IPS-18a (cell line): ENCODE measurements around the gene C6.

Source experiments
- H3K27ac ChIP-seq: one replicate; pipeline ENCODE4 v1.5.1; 2013; ENCODE audit warnings: low read length
- H3K27me3 ChIP-seq: one replicate; pipeline ENCODE4 v1.6.1; 2013; ENCODE audit warnings: mild to moderate bottlenecking, low read length; ENCODE audit not compliant: control insufficient read depth, insufficient read depth
- H3K36me3 ChIP-seq: one replicate; pipeline ENCODE4 v1.6.1; 2013; ENCODE audit warnings: low read depth, low read length; ENCODE audit not compliant: control insufficient read depth
- H3K4me1 ChIP-seq: one replicate; pipeline ENCODE4 v1.6.1; 2013; ENCODE audit warnings: low read depth, low read length; ENCODE audit not compliant: control insufficient read depth
- H3K4me3 ChIP-seq: one replicate; pipeline ENCODE4 v1.5.1; 2013; ENCODE audit warnings: low read length
- H3K9ac ChIP-seq: one replicate; pipeline ENCODE4 v1.6.1; 2013; ENCODE audit warnings: mild to moderate bottlenecking, low read length, moderate library complexity
- H3K9me3 ChIP-seq: one replicate; pipeline ENCODE4 v1.6.1; 2013; ENCODE audit warnings: low read depth, low read length; ENCODE audit not compliant: control insufficient read depth

Gene C6

DNA sequence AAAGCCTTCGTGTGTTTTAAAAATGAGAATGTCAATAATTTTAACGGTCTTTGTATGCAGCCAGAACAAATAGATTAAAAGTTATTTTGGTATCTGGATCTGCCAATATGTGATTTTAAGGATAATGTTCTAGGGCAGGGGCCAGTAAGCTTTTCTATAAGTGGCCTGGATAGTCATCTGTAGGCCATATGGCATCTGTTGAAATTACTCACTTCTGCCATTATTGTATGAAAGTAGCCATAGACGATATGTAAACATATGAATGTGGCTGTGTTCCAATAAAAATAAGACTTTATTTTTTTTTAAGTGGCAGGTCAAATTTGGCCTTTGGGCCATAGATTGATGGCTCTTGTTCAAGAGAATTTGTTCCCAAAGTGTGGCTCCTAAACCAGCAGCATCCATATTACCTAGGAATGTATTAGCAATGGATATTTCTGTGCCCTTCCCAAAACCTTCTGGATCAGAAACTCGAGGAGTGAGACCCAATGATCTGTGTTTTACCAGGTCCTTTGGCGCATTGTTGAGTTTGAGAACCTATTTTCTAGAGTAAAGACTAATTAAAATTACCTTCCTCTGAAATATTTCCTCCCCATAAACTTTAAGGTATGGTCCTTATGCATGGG lies 55.9 kb downstream of the C6 start:
- Histone ChIP-seq H3K9ac (no peak overlapping the region), H3K36me3 (no peaks in the 10 kb centered on the region), H3K4me1 (no peaks in the 10 kb centered on the region), H3K27ac (no peak overlapping the region), H3K9me3 (no peaks in the 10 kb centered on the region), H3K27me3 (no peaks in the 10 kb centered on the region), H3K4me3 (no peak overlapping the region)

DNA sequence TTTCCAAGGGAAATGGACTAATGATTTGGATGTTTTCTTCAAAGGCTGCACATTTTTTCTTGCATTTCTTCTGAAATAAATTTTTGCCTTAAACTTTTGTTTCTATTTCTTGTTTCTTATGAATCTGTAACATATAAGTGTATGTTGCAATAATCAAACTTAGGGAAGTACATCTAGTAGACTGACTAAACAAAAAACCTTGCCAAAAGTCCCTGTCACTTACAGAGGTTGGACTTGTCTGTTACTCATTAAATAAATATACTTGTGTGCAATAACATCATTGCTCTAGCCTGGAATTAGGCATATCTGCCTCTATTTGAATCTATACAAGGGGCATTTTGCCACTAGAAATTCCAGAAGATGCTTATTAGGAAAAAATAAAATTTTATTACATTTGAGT lies 56.6 kb downstream of the C6 start:
- Histone ChIP-seq H3K36me3 (no peaks in the 10 kb centered on the region), H3K4me1 (no peaks in the 10 kb centered on the region), H3K9ac (no peak overlapping the region), H3K9me3 (no peaks in the 10 kb centered on the region), H3K27me3 (no peaks in the 10 kb centered on the region), H3K4me3 (no peak overlapping the region), H3K27ac (no peak overlapping the region)

DNA sequence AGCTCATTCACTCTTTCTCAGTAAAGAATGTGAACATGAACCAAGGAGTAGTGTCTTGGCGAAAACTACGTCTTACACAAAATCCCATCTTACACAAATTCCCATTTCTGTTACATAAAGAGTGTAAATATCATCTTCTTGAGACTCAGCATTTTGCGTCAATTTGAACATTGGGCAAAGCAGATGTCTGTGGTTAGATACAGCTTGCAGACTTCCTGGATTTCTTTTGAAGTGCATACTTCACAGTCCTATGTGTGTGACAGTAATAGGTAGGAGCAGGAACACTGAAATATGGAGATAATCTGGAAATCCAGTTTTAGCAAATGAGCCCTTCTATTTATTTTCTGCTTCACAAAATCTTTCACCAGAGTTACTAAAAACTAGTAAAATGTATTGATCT lies 58.8 kb downstream of the C6 start:
- Histone ChIP-seq H3K27me3 (no peaks in the 10 kb centered on the region), H3K27ac (no peak overlapping the region), H3K4me1 (no peaks in the 10 kb centered on the region), H3K4me3 (no peak overlapping the region), H3K9ac (no peak overlapping the region), H3K9me3 (no peaks in the 10 kb centered on the region), H3K36me3 (no peaks in the 10 kb centered on the region)

DNA sequence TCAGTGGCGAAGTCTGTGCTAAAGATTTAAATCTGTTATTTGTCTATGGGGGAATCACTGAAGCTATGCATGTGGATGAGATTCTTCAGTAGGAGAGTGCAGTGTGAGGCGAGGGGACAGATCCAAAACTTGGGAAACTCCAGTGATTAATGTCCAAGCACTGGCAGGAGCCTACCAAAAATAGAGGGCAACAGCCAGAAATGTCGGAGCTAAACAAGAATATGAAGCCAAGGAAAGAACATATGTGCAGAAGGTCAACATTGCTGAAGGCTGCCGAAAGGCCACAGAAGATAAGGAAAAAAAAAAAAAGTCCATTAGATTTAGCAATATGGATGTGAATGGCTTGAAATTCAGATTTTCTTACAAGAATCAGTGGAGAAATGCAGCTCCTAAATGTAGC lies 61.8 kb downstream of the C6 start:
- Histone ChIP-seq H3K27me3 (no peaks in the 10 kb centered on the region), H3K27ac (no peak overlapping the region)

DNA sequence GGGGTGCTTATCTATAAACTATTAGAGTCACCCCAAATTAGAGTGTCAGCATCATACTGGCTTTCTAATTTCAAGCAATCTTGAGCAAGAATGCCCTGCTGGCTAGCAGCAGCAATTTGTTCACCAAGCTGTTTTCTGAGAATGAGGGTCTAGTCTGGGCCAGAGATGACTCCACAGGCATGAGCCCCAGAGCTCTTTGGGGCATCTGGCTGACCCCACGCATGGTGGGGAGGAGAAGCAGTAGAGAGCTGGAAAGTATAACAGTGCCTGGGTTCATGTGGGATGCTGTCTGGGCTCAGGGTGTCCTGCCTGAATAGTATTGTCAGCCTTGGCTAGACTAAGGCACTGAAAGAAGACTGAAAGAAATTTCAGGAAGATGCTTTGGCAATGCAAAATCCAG lies 64.9 kb downstream of the C6 start:
- no peak overlapping the region for H3K4me3 ChIP-seq
- no peak overlapping the region for H3K27ac ChIP-seq
- H3K36me3 ChIP-seq = no peaks in the 10 kb centered on the region
- H3K9me3 ChIP-seq = no peaks in the 10 kb centered on the region
- H3K9ac ChIP-seq = no peak overlapping the region
- H3K4me1 ChIP-seq = no peaks in the 10 kb centered on the region
- H3K27me3 ChIP-seq = no peaks in the 10 kb centered on the region

More for the DNA sequence above, 61.8 kb downstream of the C6 start:
- Histone ChIP-seq H3K9me3 (no peaks in the 10 kb centered on the region), H3K36me3 (no peaks in the 10 kb centered on the region), H3K4me3 (no peak overlapping the region), H3K4me1 (no peaks in the 10 kb centered on the region), H3K9ac (no peak overlapping the region)

DNA sequence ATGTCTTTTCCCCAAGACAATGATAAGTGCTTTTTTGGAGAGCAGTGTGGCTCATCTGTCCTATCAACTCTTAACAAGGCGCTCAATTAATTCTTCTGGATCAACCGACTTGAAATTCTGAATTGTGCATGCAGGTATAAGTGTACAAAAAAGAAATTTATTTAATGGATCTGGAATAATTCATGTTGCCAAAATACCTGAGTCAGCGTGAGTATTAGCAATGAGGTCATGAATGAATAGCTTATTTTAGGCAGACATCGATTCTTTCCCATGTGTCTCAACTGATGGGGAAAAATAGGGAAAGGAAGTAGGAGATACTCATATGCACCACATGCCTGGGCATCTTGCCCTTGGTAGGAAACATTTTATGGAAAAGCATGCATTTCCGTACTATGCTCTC lies 68.0 kb downstream of the C6 start:
- H3K4me1 ChIP-seq = no peaks in the 10 kb centered on the region
- H3K4me3 ChIP-seq = no peak overlapping the region
- no peaks in the 10 kb centered on the region for H3K9me3 ChIP-seq
- no peaks in the 10 kb centered on the region for H3K36me3 ChIP-seq
- no peak overlapping the region for H3K27ac ChIP-seq
- no peak overlapping the region for H3K9ac ChIP-seq
- no peaks in the 10 kb centered on the region for H3K27me3 ChIP-seq

DNA sequence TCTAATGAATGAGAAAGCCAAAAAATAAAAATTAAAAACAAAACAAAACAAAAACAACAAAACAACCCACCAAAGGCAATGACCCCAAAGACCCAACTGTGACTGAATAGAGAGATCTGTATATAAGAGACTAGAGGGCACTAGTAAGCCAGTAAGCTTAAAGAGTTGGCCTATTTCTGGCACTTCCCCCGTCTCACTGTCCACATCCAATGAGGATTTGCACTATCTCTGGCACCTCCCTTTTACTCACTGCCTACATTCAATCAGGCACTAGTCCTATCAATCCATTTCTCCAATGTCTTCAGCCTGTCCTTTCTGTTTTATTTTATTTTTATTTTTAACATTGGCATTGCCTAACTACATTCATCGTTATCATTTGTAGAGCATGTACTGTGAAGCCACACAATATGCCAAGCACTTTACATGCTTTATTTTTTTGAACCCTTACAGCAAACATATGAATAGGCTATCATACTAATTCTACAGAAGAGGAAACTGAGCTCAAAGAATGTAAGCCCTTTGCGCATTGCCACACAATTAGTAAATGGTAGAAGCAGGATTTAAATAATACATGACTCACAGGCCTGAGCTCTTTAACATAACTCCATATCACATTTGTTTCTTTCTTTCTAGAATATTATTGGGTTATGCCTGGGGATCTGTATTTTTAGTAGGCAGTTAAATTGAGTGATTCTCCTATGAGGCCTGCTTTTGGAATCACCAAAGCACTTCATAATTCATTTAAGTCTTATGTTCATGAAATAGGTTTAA lies 70.0 kb downstream of the C6 start:
- Histone ChIP-seq H3K9me3 (no peaks in the 10 kb centered on the region), H3K4me3 (no peak overlapping the region), H3K36me3 (no peaks in the 10 kb centered on the region), H3K4me1 (no peaks in the 10 kb centered on the region), H3K27ac (no peak overlapping the region), H3K27me3 (no peaks in the 10 kb centered on the region), H3K9ac (no peak overlapping the region)

DNA sequence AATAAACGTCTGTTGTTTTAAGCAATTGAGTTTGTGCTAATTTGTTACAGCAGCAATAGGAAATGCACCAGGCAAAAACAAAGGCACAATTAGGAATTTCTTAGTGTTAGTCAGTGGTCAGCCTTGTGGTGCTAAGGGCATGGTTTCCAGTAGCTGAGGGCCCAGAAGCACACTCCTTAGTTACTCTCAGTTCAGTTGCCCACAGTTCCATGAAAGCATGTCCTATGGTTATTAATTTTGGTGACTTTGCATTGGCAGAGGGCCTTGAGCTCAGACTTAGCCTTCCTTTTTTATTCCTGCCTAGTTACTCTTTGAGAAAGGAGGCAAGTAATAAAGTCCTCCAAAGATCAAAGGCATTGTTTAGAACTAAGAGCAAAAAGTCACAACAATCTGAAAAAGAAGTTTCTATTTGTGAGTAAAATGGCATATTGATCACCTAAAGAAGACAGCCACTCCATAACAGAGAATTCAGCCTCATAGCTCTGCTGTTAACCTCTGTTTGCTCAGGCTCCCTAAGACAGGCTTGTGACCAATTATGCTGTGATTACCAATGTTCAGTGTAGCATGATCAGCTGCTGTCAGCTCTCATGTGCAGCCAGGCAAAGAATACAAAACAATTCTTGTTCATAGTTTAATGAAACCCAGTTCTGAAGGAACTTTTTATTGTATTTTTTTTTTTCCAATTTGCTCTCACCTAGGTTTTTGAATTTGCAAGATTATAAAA lies 85.2 kb downstream of the C6 start:
- Histone ChIP-seq H3K27me3 (no peaks in the 10 kb centered on the region), H3K4me1 (no peaks in the 10 kb centered on the region), H3K27ac (no peak overlapping the region), H3K4me3 (no peak overlapping the region), H3K9ac (no peak overlapping the region), H3K36me3 (no peaks in the 10 kb centered on the region), H3K9me3 (no peaks in the 10 kb centered on the region)

DNA sequence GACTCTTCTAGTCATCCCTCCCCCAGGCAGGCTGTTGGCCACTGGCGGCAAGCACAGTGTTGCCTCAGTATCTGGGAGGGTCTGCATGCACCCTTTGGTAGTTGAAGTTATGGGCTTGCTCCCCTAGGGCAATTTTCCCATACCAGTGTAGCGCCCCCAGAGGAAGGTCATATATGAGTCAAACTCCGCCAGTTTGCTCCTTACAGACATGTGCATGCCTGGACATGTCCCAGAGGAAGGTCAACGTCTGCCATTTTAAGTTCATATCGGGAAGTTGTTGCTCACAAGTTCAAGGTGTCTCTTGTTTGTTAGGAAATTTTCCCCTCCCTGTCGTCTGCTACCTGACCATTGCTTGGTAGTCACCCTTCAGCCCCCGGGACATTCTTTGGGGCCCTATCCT lies 90.9 kb downstream of the C6 start:
- no peaks in the 10 kb centered on the region for H3K36me3 ChIP-seq
- H3K4me1 ChIP-seq = no peaks in the 10 kb centered on the region
- no peak overlapping the region for H3K4me3 ChIP-seq
- no peak overlapping the region for H3K27ac ChIP-seq
- no peaks in the 10 kb centered on the region for H3K9me3 ChIP-seq
- no peaks in the 10 kb centered on the region for H3K27me3 ChIP-seq
- no peak overlapping the region for H3K9ac ChIP-seq

DNA sequence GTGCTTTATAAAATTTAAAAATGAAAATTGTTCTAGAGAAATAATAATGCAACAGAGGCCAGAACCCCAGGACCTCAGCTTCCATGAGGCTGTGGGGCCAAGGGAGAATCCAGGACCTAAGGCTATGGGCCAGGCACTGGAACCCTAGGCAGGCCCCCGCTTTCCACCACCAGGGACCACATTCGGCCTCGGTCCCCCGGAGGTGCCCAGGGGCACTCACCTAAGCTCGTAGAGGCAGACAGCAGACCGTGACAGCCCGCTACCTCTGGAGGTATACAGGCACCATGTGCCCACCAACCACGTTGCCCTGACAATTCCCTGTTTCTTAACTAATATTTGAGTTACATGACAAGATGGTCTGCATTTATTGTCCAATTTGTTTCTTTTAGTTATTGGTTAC lies 92.7 kb downstream of the C6 start:
- no peaks in the 10 kb centered on the region for H3K4me1 ChIP-seq
- no peaks in the 10 kb centered on the region for H3K27me3 ChIP-seq
- no peak overlapping the region for H3K9ac ChIP-seq
- no peak overlapping the region for H3K27ac ChIP-seq
- H3K9me3 ChIP-seq = no peaks in the 10 kb centered on the region
- H3K36me3 ChIP-seq = no peaks in the 10 kb centered on the region
- no peak overlapping the region for H3K4me3 ChIP-seq

DNA sequence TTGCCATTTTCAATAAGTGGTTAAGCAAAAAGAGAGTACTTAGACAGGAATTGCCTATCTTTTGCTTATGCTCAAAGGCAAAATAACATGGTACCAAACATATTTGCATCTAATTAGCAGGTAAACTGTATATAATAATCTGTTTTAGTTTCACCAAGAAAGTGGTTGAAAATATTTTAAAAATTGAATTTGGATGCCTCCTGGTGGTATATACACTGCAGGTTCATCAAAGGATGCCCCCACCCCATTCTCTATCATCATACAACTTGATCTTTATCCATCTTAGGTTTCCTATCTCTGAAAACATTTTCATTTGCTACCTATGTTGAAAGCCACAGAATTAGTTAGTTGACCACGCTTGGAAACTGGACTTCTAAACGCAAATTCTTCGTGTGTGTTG lies 95.2 kb downstream of the C6 start:
- no peak overlapping the region for H3K4me3 ChIP-seq

More for the DNA sequence above, 95.2 kb downstream of the C6 start:
- Histone ChIP-seq H3K9ac (no peak overlapping the region), H3K27me3 (no peaks in the 10 kb centered on the region), H3K4me1 (no peaks in the 10 kb centered on the region), H3K9me3 (no peaks in the 10 kb centered on the region), H3K36me3 (no peaks in the 10 kb centered on the region), H3K27ac (no peak overlapping the region)
